ENCODE measurements around the gene KRT39. TPM values are rescaled to one million over a fixed set of nuclear protein-coding genes. Genes with fewer than 3 reads are reported as not detected.

KRT39 gene
- total and polyA plus RNA-seq, 4 donors = not detected

Small RNA genes lying within 50 kb of the gene (small RNA-seq; reads per million reads assigned to genes)
- not detected for gene KRTAP3-4P

Other genes with a start within 250 kb of the KRT39 start
Only the 30 nearest of the 33 such genes appear.
- gene KRT26, start 194.7 kb downstream of the KRT39 start, total RNA-seq = not detected
- not detected for gene KRT26, start 194.7 kb downstream of the KRT39 start, polyA plus RNA-seq
- not detected for gene KRT27, start 184.4 kb downstream of the KRT39 start, total RNA-seq
- gene KRT27, start 184.4 kb downstream of the KRT39 start, polyA plus RNA-seq = not detected
- not detected for gene KRT28, start 167.0 kb downstream of the KRT39 start, total RNA-seq
- not detected for gene KRT28, start 167.0 kb downstream of the KRT39 start, polyA plus RNA-seq
- 1 to 10 TPM; 1.6 to 3.4 TPM for gene KRT10, start 144.3 kb downstream of the KRT39 start, total RNA-seq
- 10 to 100 TPM; 10.8 to 52.5 TPM for gene KRT10, start 144.3 kb downstream of the KRT39 start, polyA plus RNA-seq
- gene KRT12, start 99.7 kb downstream of the KRT39 start, total RNA-seq = not detected
- not detected for gene KRT12, start 99.7 kb downstream of the KRT39 start, polyA plus RNA-seq
- not detected for gene KRT20, start 81.7 kb downstream of the KRT39 start, total RNA-seq
- not detected for gene KRT20, start 81.7 kb downstream of the KRT39 start, polyA plus RNA-seq
- gene KRT23, start 29.3 kb downstream of the KRT39 start, total RNA-seq = 1 to 10 TPM in 1 of 2 donors, under 1 TPM in 1; 0.09 to 1.3 TPM
- gene KRT23, start 29.3 kb downstream of the KRT39 start, polyA plus RNA-seq = under 1 TPM in 1 of 2 donors, not detected in 1; 0.24 TPM
- not detected for gene KRT40, start 17.4 kb upstream of the KRT39 start, total RNA-seq
- gene KRT40, start 17.4 kb upstream of the KRT39 start, polyA plus RNA-seq = not detected
- not detected for gene KRTAP3-3, start 27.2 kb upstream of the KRT39 start, total RNA-seq
- not detected for gene KRTAP3-3, start 27.2 kb upstream of the KRT39 start, polyA plus RNA-seq
- gene KRTAP3-2, start 33.0 kb upstream of the KRT39 start, total RNA-seq = not detected
- not detected for gene KRTAP3-2, start 33.0 kb upstream of the KRT39 start, polyA plus RNA-seq
- gene KRTAP3-1, start 42.2 kb upstream of the KRT39 start, total RNA-seq = not detected
- not detected for gene KRTAP3-1, start 42.2 kb upstream of the KRT39 start, polyA plus RNA-seq
- gene KRTAP1-5, start 60.3 kb upstream of the KRT39 start, total RNA-seq = not detected
- not detected for gene KRTAP1-5, start 60.3 kb upstream of the KRT39 start, polyA plus RNA-seq
- not detected for gene KRTAP1-4, start 63.2 kb upstream of the KRT39 start, total RNA-seq
- not detected for gene KRTAP1-4, start 63.2 kb upstream of the KRT39 start, polyA plus RNA-seq
- gene KRTAP1-3, start 67.9 kb upstream of the KRT39 start, total RNA-seq = not detected
- not detected for gene KRTAP1-3, start 67.9 kb upstream of the KRT39 start, polyA plus RNA-seq
- gene KRTAP1-1, start 74.5 kb upstream of the KRT39 start, total RNA-seq = not detected
- not detected for gene KRTAP1-1, start 74.5 kb upstream of the KRT39 start, polyA plus RNA-seq
- gene KRTAP2-1, start 80.4 kb upstream of the KRT39 start, total RNA-seq = not detected
- gene KRTAP2-1, start 80.4 kb upstream of the KRT39 start, polyA plus RNA-seq = not detected
- gene KRTAP2-2, start 88.3 kb upstream of the KRT39 start, total RNA-seq = not detected
- gene KRTAP2-2, start 88.3 kb upstream of the KRT39 start, polyA plus RNA-seq = not detected
- gene KRTAP2-3, start 93.2 kb upstream of the KRT39 start, total RNA-seq = not detected
- gene KRTAP2-3, start 93.2 kb upstream of the KRT39 start, polyA plus RNA-seq = not detected
- not detected for gene KRTAP2-4, start 98.9 kb upstream of the KRT39 start, total RNA-seq
- gene KRTAP2-4, start 98.9 kb upstream of the KRT39 start, polyA plus RNA-seq = not detected
- not detected for gene KRTAP4-7, start 117.2 kb upstream of the KRT39 start, total RNA-seq
- gene KRTAP4-7, start 117.2 kb upstream of the KRT39 start, polyA plus RNA-seq = not detected
- gene KRTAP4-8, start 131.2 kb upstream of the KRT39 start, total RNA-seq = not detected
- not detected for gene KRTAP4-8, start 131.2 kb upstream of the KRT39 start, polyA plus RNA-seq
- gene KRTAP4-16, start 135.3 kb upstream of the KRT39 start, total RNA-seq = not detected
- not detected for gene KRTAP4-16, start 135.3 kb upstream of the KRT39 start, polyA plus RNA-seq
- not detected for gene KRTAP4-9, start 138.4 kb upstream of the KRT39 start, total RNA-seq
- gene KRTAP4-9, start 138.4 kb upstream of the KRT39 start, polyA plus RNA-seq = not detected
- gene KRTAP4-11, start 151.4 kb upstream of the KRT39 start, total RNA-seq = not detected
- not detected for gene KRTAP4-11, start 151.4 kb upstream of the KRT39 start, polyA plus RNA-seq
- not detected for gene KRTAP4-12, start 157.2 kb upstream of the KRT39 start, total RNA-seq
- gene KRTAP4-12, start 157.2 kb upstream of the KRT39 start, polyA plus RNA-seq = not detected
- gene KRTAP4-6, start 173.6 kb upstream of the KRT39 start, total RNA-seq = not detected
- not detected for gene KRTAP4-6, start 173.6 kb upstream of the KRT39 start, polyA plus RNA-seq
- gene KRTAP4-5, start 182.9 kb upstream of the KRT39 start, total RNA-seq = not detected
- not detected for gene KRTAP4-5, start 182.9 kb upstream of the KRT39 start, polyA plus RNA-seq
- not detected for gene KRTAP4-4, start 193.8 kb upstream of the KRT39 start, total RNA-seq
- not detected for gene KRTAP4-4, start 193.8 kb upstream of the KRT39 start, polyA plus RNA-seq
- not detected for gene KRTAP4-3, start 201.3 kb upstream of the KRT39 start, total RNA-seq
- gene KRTAP4-3, start 201.3 kb upstream of the KRT39 start, polyA plus RNA-seq = not detected
- gene KRTAP4-2, start 211.3 kb upstream of the KRT39 start, total RNA-seq = not detected
- not detected for gene KRTAP4-2, start 211.3 kb upstream of the KRT39 start, polyA plus RNA-seq